ENCODE data around the gene NAA10.

The NAA10 gene

GRCh38 chrX:153883163-153883843 is 51.5 kb downstream of the NAA10 start:
- DNase-seq (ENCODE audit: low spot score) = no peak

GRCh38 chrX:153882557-153882956 is 52.3 kb downstream of the NAA10 start:
- no peak for DNase-seq (ENCODE audit: low spot score)

DNA sequence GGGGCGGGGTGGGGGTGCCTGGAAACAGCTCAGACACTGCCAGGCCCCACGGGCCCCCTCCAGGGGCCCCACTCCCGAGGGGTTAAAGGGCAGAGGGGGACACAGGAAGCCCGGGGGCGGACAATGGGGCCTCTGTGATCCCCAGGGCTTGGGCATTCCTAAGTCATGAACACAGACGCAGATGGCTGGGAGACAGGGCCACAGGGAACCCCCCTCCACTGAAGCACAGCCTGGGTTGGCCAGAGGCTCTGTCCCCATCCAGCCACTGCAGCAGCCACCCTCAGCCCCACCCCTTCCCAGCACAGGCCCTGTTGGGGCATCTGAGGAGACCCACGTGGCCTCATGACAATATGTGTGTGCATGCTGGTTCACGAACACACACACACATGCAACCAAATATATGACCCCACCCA is 52.7 kb downstream of the NAA10 start:
- no peak for DNase-seq (ENCODE audit: low spot score)

DNA sequence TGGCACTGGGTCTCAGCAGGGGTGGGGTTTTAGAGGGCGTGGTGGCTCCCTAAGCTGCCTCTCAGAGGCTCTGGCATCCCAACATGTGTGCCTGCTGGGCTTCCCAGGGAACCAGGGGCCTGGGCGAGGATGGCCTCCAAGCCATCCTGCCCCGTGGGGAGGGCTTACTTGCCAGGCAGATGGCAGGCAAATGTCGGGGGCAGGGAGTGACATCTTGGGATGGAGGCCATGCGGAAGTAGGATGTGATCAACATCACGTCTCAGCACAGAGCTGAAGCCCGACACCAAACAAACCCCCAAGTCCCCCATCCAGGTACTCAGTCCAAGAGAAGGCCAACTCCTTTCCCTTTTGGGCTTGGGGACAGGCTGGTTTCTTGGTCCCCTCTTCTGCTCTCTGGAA is 53.6 kb downstream of the NAA10 start:
- no peak for DNase-seq (ENCODE audit: low spot score)

GRCh38 chrX:153880440-153880815 is 54.4 kb downstream of the NAA10 start:
- DNase-seq (ENCODE audit: low spot score) = no peak

DNA sequence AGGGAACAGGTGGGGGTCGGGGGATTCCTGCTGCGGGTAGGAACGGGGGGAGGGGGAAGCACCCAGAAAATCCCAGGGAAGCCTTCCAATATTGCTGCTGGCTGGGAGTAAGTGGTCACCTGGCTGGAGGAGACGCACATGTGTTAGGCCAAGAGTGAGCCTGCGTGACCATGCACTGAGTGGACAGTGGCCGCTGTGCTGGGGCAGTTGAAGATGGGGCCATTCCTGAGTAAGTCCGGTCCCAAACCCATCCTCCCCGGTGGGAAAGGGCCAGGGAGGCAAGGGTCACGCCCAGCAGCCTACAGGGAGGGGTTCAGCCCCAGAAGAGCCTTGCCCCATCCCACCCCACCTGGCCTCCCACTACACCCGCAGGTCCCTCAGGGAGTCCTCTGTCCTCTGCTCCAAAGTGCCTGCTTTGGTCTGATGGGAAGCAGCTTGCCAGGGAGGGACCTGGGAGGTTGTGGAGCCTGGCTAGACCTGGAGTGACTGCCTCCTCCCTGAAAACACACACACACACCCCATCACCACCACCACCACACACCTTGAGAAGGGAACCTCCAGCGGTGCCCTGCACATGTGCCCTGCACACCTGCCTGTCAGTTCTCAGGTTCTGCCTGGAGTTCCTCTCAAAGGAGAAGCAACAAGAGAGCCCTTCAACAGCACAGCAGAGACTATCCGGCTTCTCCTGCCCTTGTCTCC is 54.9 kb downstream of the NAA10 start:
- DNase-seq (ENCODE audit: low spot score) = no peak
